Natural killer cell (primary cell): ENCODE measurements around the gene GPR139. TPM values are rescaled to one million over a fixed set of nuclear protein-coding genes. Genes with fewer than 3 reads are reported as not detected.

Source experiments
- ATAC-seq, 3 donors: fragments of 150-1000 bp in 2 of 3; fragments of 200-7000 bp in 1 of 3; cut with Tn5 transposase; 1 replicate in 1 of 3; 2 replicates in 2 of 3; pipeline ENCODE4 v1.10.0; 2021; ENCODE audit warnings: mild to moderate bottlenecking in 2 of 3, moderate library complexity in 2 of 3
- DNase-seq, 2 donors: peaks; one replicate each; pipeline versions ENCODE4 v3.0.0 to v3.0.0-alpha.2; 2013 to 2021; ENCODE audit warnings: mixed read lengths in 1 of 2
- H3K27ac ChIP-seq: one replicate; pipeline ENCODE4 v1.5.1; 2013; ENCODE audit warnings: mild to moderate bottlenecking, low read length
- H3K27me3 ChIP-seq: one replicate; pipeline ENCODE4 v1.6.1; 2013; ENCODE audit warnings: low read length; ENCODE audit not compliant: control insufficient read depth, insufficient read depth
- H3K36me3 ChIP-seq: one replicate; pipeline ENCODE4 v1.6.1; 2013; ENCODE audit warnings: low read length; ENCODE audit not compliant: control insufficient read depth, insufficient read depth
- H3K4me1 ChIP-seq: one replicate; pipeline ENCODE4 v1.6.1; 2013; ENCODE audit warnings: low read length; ENCODE audit not compliant: control insufficient read depth, insufficient read depth
- H3K4me3 ChIP-seq: one replicate; pipeline ENCODE4 v1.5.1; 2013; ENCODE audit warnings: low read length
- H3K9me3 ChIP-seq: one replicate; pipeline ENCODE4 v1.6.1; 2013; ENCODE audit warnings: low read length; ENCODE audit not compliant: control insufficient read depth, insufficient read depth
- H3K27ac Mint-ChIP-seq, 2 donors: one replicate each; pipeline ENCODE4 v1.8.0; 2022; ENCODE audit warnings: mild to moderate bottlenecking in 2 of 2, mixed read lengths in 2 of 2, moderate library complexity in 1 of 2
- H3K27me3 Mint-ChIP-seq, 2 donors: one replicate each; pipeline ENCODE4 v1.8.0; 2022; ENCODE audit warnings: low read depth in 2 of 2, mixed read lengths in 2 of 2
- H3K36me3 Mint-ChIP-seq: one replicate; pipeline ENCODE4 v1.8.0; 2022; ENCODE audit warnings: mixed read lengths
- H3K4me1 Mint-ChIP-seq, 2 donors: one replicate each; pipeline ENCODE4 v1.8.0; 2022; ENCODE audit warnings: mixed read lengths in 2 of 2
- H3K4me3 Mint-ChIP-seq: one replicate; pipeline ENCODE4 v1.8.0; 2022; ENCODE audit warnings: mild to moderate bottlenecking, moderate library complexity, mixed read lengths
- H3K9me3 Mint-ChIP-seq, 2 donors: one replicate each; pipeline ENCODE4 v1.8.0; 2022; ENCODE audit warnings: mixed read lengths in 2 of 2
- WGBS: methylation state at CpG from one replicate; pipeline ENCODE4 v1.1.7; 2013; ENCODE audit warnings: missing lambda C conversion rate; ENCODE audit not compliant: insufficient coverage; 5-methylcytosine and 5-hydroxymethylcytosine counted together
- intact Hi-C: fragments of 100-400 bp; cut with micrococcal nuclease; formaldehyde crosslinking; loops from one replicate; pipeline ENCODE4 v1.14.2; 2022
- total RNA-seq, 4 donors: library from RNA; stranded (reverse); fragments of 120-200 nt in 1 of 4; gene quantifications; one replicate each; pipeline versions ENCODE4 v1.2.3 to v1.2.4, GENCODE V29; 2013 to 2022
- TF ChIP-seq, protein P1 (sequence below): fragments of 200-600 bp; IDR thresholded peaks from one replicate; pipeline ENCODE4 v1.8.0; 2022; ENCODE audit warnings: antibody characterized with exemption

The GPR139 gene
- total RNA-seq, 3 donors from 2014 or later (not counting 1 experiment from before 2014, with no cell fraction given): not detected

DNA sequence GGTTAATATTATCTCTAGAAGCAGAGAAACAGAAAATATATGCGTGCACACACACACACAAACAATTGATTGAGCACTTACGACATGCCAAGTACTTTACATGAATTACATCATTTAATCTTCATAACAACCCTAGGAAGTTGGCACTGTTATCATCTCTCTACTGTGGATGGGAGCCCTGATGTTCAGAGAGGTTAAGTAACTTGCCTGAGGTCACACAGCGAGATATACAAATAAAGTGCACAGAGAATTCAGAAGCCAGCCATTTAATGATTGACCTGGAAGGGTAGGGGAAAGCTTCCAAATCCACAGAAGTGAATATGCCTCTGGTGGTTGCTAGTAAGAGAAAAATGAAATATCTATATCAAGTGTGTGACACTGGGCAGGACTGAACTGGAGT, 37.5 kb upstream of the GPR139 start:
- H3K27ac Mint-ChIP-seq: no peak overlapping the region
- no peaks in the 10 kb centered on the region for H3K9me3 Mint-ChIP-seq
- 85% methylated on average over 3 of the region's 3 CpGs for WGBS
- H3K9me3 ChIP-seq: no peaks in the 10 kb centered on the region
- H3K4me3 ChIP-seq: no peak overlapping the region
- TF ChIP-seq, protein P1, sequence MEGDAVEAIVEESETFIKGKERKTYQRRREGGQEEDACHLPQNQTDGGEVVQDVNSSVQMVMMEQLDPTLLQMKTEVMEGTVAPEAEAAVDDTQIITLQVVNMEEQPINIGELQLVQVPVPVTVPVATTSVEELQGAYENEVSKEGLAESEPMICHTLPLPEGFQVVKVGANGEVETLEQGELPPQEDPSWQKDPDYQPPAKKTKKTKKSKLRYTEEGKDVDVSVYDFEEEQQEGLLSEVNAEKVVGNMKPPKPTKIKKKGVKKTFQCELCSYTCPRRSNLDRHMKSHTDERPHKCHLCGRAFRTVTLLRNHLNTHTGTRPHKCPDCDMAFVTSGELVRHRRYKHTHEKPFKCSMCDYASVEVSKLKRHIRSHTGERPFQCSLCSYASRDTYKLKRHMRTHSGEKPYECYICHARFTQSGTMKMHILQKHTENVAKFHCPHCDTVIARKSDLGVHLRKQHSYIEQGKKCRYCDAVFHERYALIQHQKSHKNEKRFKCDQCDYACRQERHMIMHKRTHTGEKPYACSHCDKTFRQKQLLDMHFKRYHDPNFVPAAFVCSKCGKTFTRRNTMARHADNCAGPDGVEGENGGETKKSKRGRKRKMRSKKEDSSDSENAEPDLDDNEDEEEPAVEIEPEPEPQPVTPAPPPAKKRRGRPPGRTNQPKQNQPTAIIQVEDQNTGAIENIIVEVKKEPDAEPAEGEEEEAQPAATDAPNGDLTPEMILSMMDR: no peak
- peaks cover 0 to 4% of the 10 kb centered on the region in 2 donors for H3K27me3 Mint-ChIP-seq
- intact Hi-C loops: no loop called here
- DNase-seq: no peak
- H3K36me3 ChIP-seq: no peaks in the 10 kb centered on the region
- H3K27ac ChIP-seq: no peak overlapping the region
- no peak overlapping the region for H3K4me3 Mint-ChIP-seq
- no peaks in the 10 kb centered on the region for H3K4me1 ChIP-seq
- H3K27me3 ChIP-seq: no peaks in the 10 kb centered on the region
- ATAC-seq: no peak
- no peaks in the 10 kb centered on the region for H3K36me3 Mint-ChIP-seq
- no peaks in the 10 kb centered on the region for H3K4me1 Mint-ChIP-seq

DNA sequence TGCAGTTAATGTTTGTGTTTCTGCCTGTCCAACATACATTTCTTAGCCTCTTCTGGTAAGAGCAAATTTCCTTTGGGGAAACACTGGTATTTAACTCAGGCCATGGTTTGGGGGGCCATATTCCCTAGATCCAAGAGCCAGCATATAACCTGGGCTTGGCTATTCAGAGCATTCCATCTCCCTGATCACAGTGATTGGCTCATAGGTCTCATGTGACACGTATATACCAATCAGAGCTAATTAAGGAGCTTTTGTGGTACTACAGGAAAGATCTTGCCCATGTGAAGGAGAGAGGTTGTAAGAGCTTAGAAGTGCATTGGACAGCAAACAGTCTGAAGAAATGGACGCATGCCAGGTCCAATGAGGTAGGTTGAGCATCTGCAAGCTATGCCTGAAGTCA, 33.4 kb upstream of the GPR139 start:
- H3K9me3 ChIP-seq: no peaks in the 10 kb centered on the region
- no peak for DNase-seq
- TF ChIP-seq, protein P1: no peak
- Mint-ChIP-seq H3K9me3 (no peaks in the 10 kb centered on the region), H3K4me3 (no peak overlapping the region), H3K36me3 (no peaks in the 10 kb centered on the region), H3K4me1 (no peaks in the 10 kb centered on the region), H3K27ac (no peak overlapping the region), H3K27me3 (peaks cover 0 to 4% of the 10 kb centered on the region in 2 donors)
- 74% methylated on average over 2 of the region's 2 CpGs for WGBS
- ATAC-seq: no peak
- no peaks in the 10 kb centered on the region for H3K27me3 ChIP-seq
- intact Hi-C loops: no loop called here
- no peaks in the 10 kb centered on the region for H3K36me3 ChIP-seq
- no peak overlapping the region for H3K4me3 ChIP-seq
- no peak overlapping the region for H3K27ac ChIP-seq
- H3K4me1 ChIP-seq: no peaks in the 10 kb centered on the region

DNA sequence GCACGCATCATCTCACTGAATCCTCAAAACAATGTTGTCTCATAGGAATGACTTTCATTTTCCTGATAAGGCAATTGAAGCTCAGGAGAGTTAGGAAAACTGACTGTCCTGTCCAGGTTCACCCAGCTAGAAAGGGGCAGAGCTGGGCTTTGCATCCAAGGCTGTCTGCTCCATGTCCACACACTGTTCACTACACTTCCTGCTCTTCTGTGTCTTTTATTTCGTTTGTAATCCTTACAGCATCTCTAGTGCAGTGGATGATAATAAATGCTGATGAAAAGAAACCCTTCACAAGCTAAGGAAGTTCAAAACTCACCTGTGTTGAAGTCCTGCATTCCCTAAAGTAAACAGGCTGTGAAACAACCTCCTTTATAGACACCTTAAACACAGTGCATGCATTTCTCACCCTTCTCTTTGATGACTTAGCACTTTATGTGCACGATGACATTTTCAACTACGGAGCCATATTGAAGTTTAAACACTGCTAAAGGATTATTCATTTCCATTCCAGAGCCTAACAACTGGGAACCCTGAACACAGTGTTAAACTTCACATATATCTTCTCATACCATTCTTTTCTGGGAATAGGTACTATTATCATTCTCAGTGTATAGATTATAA, 31.0 kb upstream of the GPR139 start:
- H3K4me3 ChIP-seq: no peak overlapping the region
- H3K4me1 ChIP-seq: no peaks in the 10 kb centered on the region
- ATAC-seq (no peak), DNase-seq (no peak)
- TF ChIP-seq, protein P1: no peak
- H3K27me3 Mint-ChIP-seq: peaks cover 0 to 4% of the 10 kb centered on the region in 2 donors
- no peaks in the 10 kb centered on the region for H3K9me3 ChIP-seq
- H3K27ac ChIP-seq: no peak overlapping the region
- H3K9me3 Mint-ChIP-seq: no peaks in the 10 kb centered on the region
- H3K27ac Mint-ChIP-seq: no peak overlapping the region
- WGBS: 79% methylated on average over 4 of the region's 4 CpGs
- no peaks in the 10 kb centered on the region for H3K4me1 Mint-ChIP-seq
- no peak overlapping the region for H3K4me3 Mint-ChIP-seq
- H3K36me3 ChIP-seq: no peaks in the 10 kb centered on the region
- intact Hi-C loops: no loop called here
- no peaks in the 10 kb centered on the region for H3K36me3 Mint-ChIP-seq
- no peaks in the 10 kb centered on the region for H3K27me3 ChIP-seq

DNA sequence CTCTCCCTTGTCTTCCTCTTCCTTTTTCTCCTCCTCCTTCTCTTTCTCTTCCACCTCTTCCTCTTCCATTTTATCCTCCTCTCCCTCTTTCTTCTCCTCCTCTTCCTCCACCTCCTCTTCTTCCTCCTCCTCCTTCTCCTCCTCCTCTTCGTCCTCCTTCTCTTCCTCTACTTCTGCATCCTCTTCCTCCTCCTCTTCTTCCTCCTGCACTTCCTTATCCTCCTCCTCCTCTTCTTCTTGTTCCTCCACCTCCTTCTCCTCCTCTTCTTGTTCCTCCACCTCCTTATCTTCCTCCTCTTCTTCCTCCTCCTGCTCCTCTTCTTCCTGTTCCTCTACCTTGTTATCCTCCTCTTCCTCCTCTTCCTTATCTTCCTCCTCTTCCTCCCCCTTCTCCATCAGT, 28.8 kb upstream of the GPR139 start:
- Histone ChIP-seq H3K9me3 (no peaks in the 10 kb centered on the region), H3K4me1 (no peaks in the 10 kb centered on the region), H3K36me3 (no peaks in the 10 kb centered on the region), H3K27ac (no peak overlapping the region), H3K4me3 (no peak overlapping the region), H3K27me3 (no peaks in the 10 kb centered on the region)
- no peak for DNase-seq
- Mint-ChIP-seq H3K4me1 (no peaks in the 10 kb centered on the region), H3K27me3 (no peaks in the 10 kb centered on the region), H3K27ac (no peak overlapping the region), H3K9me3 (peaks cover 0 to 3% of the 10 kb centered on the region in 2 donors), H3K36me3 (no peaks in the 10 kb centered on the region), H3K4me3 (no peak overlapping the region)
- ATAC-seq: no peak
- intact Hi-C loops: no loop called here
- 55% methylated on average over 1 of the region's 1 CpG for WGBS
- TF ChIP-seq, protein P1: no peak
